NCI-H146 (cell line): ENCODE measurements around the gene FBXL13.
"Not testable (repeated sequence)": the region's sequence is repeated elsewhere in the genome, so short reads cannot be mapped to it uniquely, and the experiment has no call there.

Experiments used
- DNase-seq: peaks from one replicate; lab custom pipeline; 2025; lab: John Stamatoyannopoulos, UW

The FBXL13 gene

DNA sequence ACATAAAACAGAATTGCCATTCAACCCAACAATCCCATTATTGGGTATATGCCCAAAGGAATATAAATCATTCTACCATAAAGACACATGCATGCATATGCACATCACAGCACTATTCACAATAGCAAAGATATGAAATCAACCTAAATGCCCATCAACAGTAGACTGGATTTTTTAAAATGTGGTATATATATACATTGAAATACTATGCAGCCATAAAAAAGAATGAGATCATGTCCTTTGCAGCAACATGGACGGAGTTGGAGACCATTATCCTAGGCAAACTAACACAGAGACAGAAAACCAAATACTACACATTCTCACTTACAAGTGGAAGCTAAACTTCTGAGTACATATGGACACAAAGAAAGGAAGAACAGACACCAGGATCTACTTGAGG lies 51.0 kb downstream of the FBXL13 start:
- not testable (repeated sequence) for DNase-seq

DNA sequence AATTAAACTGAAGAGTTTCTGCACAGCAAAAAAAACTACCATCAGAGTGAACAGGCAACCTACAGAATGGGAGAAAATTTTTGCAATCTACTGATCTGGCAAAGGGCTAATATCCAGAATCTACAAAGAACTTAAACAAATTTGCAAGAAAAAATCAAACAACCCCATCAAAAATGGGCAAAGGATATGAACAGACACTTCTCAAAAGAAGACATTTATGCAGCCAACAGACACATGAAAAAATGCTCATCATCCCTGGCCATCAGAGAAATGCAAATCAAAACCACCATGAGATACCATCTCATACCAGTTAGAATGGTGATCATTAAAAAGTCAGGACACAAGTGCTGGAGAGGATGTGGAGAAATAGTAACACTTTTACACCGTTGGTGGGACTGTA lies 53.1 kb downstream of the FBXL13 start:
- not testable (repeated sequence) for DNase-seq

DNA sequence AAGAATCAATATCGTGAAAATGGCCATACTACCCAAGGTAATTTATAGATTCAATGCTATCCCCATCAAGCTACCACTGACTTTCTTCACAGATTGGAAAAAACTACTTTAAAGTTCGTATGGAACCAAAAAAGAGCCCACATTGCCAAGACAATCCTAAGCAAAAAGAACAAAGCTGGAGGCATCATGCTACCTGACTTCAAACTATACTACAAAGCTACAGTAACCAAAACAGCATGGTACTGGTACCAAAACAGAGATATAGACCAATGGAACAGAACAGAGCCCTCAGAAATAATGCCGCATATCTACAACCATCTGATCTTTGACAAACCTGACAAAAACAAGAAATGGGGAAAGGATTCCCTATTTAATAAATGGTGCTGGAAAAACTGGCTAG lies 53.7 kb downstream of the FBXL13 start:
- DNase-seq, result not testable (repeated sequence)

DNA sequence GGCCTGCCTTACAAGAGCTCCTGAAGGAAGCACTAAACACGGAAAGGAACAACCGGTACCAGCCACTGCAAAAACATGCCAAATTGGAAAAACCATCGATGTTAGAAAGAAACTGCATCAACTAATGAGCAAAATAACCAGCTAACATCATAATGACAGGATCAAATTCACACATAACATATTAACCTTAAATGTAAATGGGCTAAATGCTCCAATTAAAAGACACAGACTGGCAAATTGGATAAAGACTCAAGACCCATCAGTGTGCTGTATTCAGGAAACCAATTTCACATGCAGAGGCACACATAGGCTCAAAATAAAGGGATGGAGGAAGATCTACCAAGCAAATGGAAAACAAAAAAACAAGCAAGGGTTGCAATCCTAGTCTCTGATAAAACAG lies 56.3 kb downstream of the FBXL13 start:
- not testable (repeated sequence) for DNase-seq

DNA sequence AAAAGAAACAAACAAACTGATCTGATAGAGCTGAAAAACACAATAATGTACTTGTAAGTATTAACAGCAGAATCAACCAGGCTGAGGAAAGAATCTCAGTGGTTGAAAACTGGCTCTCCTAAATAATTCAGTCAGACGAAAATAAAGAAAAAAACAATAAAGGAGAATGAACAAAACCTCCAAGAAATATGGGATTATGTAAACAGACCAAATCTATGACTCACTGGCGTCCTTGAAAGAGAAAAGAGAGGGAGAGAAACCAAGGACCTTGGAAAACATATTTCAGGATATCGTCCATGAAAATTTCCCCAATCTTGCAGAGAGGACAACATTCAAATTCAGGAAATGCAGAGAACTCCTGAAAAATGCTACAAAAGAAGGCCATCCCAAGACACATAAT lies 62.9 kb downstream of the FBXL13 start:
- DNase-seq, result no peak

DNA sequence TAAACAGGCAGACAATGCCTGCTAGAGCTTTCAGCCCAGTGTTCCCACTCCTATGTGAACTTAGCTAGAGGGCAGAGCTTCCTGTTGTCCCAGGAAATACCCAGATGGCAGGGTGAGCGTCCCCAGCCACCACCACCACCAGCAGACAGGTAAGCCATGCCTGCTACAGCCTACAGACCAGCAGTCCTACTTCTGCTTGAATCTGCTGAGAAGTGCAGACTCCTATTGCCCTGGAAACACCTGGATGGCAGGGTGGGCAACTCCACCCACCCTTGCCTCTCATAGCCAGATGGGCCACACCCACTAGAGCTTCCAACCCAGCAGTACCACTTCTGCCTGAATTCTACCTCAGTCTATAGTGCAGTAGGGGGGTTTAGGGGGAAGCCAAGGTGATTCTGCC lies 64.4 kb downstream of the FBXL13 start:
- no peak for DNase-seq

DNA sequence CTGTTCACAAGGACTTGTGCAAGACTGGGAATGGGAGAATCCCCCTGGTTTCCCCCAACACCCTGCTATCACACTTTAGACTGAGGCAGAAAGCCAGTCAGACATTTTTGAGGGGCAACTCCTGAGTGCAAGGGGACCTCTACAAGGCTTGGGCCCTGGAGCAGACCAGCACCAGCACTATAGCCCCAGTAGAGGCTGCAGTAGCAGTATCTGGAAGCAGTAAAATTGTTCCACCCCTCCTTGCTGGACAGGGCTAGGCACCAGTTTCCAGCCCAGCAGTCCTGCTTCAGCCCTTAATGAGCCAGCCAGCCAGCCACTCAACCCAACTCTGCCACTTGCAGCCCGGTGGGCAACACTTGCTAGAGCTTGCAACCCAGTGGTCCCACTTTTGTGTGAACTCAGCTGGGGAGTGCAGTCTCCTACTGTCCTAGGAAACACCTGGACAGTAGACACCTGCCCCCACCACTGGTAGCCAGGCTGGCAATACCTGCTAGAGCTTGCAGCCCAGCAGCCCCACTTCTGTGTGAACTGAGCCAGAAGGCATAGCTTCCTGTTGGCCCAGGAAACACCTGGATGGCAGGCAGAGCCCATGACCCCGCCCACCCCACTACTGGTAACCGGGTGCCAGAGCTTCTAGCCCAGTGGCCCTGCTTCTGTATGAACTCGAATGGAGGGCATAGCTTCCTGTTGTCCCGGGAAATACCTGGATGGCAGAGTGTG lies 65.0 kb downstream of the FBXL13 start:
- no peak for DNase-seq

DNA sequence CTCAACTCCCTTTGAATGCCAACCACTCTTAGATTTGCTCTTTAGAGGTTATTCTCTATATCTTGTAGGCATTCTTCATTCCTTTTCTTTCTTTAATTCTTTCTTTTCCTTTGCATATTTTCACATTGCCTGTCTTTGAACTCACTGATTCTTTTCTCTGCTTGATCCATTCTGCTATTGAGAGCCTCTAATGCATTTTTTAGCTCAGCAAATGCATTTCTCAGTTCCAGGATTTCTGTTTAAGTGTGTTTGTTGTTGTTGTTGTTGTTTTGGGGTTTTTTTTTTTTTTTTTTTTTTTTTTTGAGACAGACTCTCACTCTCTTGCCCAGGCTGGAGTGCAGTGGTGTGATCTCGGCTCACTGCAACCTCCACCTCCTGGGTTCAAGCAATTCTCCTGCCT lies 71.6 kb downstream of the FBXL13 start:
- DNase-seq, result no peak

DNA sequence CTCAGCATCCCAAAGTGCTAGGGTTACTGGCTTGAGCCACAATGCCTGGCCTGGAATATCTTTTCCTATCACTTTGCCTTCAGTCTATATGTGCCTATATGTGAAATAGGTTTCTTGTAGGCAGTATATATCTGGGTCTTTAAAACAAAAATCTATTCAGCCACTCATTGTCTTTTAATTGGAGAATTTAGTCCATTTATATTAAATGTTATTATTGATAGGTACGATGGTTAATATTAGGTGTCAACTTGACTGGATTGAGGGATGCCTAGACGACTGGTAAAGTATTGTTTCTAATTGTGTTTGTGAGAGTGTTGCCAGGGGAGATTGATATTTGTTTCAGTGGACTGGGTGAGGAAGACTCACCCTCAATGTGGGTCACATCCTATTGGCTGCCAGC lies 73.4 kb downstream of the FBXL13 start:
- no peak for DNase-seq

DNA sequence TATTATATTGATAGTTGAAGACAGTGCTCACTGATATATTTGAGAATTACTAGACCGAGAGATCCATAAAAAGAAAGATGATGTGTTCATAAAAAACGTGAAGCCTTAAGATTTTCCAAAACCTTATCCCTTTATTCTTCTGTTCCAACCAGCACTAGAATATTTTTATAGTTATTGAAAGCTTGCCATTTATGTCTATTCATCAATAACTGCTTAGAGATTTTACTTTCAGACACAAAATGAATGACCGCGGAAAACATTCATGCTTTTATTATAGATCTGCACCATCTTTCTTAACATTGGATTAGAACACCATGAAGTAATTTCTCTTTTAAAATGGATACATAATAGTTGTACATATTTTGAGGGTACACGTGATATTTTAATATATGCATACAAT lies 77.6 kb downstream of the FBXL13 start:
- no peak for DNase-seq

DNA sequence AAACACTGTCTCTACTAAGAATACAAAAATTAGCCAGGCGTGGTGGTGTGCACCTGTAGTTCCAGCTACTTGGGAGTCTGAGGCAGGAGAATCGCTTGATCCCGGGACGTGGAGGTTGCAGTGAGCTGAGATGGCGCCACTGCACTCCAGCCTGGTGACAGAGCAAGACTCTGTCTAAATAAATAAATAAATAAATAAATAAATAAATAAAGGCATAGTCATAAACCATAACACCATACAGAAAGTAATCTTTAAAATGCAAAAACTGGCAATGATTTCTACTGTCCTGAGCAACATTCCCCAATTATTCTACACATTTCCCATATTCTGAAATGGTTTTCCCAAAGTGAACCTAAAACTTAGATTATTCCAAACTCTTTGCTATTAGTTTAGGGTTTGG lies 79.0 kb downstream of the FBXL13 start:
- DNase-seq, result not testable (repeated sequence)

DNA sequence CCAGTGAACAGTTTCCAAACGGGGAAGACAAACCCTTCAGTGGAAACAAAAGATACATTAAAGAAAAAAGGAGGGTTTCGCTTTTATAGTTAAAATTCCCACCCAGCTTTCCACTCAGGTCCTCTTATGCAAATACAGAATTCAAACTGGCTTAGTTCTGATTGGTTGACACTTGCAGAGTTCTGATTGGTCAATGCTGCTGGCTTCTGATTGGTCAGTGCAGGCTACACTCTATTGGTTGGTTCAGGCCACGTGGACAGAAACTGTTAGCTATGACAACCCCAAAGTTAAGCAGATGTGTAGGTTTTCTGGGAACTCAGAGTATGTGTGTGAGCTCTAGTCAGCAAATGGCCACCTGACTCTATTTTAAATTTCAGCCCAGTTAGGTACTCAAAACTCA lies 80.0 kb downstream of the FBXL13 start:
- DNase-seq, result no peak

DNA sequence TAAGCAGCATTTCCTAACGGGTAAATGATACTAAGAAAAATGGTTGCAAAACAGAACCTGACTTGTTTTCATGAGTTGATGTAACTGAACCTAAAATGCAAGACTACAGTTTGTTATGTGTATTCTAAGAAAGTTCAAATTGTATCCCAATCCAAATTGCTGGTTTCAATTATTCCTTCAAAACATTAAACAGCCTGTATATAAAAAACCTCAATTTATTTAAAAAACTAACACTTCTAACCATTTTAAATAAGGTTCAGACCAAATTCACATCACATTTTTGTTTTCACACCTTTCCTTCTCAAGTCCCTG lies 80.9 kb downstream of the FBXL13 start:
- DNase-seq, result no peak

DNA sequence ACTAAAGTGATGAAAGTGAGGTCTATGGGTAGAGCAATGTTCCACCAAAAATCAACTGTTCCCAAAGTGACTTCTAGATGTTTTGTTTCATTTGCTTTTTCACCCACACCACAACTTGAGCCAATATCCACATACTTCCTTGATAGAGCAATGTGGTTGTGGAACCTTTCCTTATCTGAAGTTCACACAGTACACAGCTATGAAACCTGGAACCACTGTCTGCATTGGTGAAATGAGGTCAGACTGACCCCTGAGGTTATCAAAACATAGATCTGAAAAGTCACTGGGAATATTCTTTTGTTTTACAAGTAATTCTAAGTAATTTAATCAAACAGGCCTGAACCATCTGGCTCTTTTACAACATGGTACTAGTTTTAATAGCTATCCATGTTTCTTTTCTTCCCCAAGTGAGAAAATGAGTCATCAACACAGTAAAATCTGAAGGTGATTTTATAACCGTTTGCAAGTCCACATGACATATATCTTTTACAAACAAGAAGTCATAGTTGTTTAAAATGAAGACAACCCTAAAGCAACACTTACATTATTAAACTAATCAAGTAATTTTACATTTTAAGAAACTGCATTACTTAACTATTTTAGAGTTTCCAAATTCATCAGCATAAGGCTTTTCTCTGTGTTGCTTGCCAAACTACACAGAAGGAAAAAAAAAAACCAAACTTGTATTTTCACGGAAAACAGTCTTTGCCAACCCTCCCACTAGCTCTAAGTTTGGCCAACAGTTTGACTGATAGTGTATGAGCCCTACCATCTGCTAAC lies 81.5 kb downstream of the FBXL13 start:
- DNase-seq, result no peak

DNA sequence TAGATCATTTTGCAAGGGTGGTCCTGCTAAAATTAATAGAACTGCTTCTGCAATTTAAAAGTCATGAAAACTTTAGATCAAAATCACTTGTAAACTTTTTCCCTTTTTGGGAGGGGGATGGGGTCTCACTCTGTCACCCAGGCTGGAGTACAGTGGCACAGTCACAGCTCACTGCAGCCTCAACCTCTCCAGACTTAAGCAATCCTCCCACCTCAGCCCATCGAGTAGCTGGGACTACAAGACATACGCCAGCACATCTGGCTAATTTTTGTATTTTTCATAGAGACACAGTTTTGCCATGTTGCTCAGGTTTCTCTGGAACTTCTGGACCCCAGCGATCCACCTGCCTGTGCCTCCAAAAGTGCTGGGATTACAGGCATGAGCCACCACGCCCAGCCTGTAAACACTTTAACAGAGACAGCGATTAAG lies 82.1 kb downstream of the FBXL13 start:
- DNase-seq, result no peak

DNA sequence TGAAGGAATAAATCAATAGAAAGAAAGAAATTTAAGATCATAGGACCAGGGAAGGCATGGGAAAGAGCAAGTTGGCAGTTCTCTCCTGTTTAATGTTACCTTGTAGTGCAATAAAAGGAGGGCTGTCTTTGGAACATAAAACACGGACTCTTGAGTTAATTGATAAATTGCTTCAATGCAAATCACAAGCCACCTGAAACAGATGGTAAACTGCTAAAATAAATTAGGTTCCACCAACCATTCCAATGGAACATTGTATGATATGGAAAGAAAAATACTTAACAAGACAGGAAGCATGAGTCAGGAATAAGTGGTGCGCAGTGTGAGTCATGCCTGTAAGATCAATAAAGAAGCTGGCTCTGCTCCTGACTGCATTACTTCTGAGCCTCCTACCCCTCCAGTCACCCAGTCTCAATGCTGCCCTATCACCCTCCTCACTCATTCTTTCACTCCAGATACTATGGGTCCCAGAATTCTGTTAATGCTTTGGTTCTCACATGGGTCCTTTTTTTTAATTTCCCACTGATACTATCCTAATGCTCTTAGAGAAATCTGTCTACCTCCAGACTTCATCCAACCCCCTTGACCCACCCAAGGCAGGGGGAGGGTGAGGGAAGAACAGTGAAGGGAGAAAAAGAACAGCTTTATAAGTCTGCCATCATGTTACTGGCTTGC lies 82.9 kb downstream of the FBXL13 start:
- peak; percentile 3 for DNase-seq

DNA sequence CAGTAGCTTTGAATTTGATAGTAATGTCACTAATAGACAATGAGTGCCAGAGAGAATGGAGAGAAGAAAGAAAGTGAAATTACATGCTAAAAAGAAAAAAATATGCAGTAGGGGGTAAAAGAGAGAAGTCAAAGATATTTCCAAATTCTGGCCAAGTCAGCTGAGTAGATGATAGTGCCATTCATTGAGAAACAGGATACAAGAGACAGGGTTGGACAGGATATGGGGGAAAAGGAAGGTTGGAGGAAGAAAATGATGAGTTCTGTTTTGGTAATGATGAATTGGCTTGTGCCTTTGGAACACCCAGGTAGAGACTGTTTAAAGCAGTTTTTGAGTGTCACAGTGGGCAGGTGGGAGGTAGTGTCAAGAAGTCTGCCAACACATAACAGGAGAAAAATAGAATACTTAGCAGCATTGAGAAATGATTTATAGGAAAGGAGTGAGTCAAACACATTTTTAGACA lies 83.5 kb downstream of the FBXL13 start:
- DNase-seq, result no peak

DNA sequence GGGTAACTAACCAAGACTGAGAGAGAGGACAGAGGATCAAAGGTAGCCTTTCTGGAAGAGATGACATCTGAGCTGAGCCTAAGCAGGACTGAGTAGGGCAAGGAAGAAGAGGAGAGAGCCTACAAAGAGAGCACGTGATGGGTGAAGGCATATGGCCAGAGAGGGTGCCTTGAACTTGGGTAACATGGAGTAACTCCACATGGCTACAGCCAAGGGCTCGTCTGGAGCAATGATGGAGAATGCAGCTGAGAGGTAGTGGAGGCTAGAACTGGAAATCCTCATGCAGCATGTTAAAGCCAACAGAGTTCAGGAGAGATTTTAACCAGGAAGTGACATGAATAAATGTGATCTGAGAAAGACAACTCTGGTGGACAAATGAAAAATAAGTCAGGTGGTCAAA lies 84.0 kb downstream of the FBXL13 start:
- no peak for DNase-seq

DNA sequence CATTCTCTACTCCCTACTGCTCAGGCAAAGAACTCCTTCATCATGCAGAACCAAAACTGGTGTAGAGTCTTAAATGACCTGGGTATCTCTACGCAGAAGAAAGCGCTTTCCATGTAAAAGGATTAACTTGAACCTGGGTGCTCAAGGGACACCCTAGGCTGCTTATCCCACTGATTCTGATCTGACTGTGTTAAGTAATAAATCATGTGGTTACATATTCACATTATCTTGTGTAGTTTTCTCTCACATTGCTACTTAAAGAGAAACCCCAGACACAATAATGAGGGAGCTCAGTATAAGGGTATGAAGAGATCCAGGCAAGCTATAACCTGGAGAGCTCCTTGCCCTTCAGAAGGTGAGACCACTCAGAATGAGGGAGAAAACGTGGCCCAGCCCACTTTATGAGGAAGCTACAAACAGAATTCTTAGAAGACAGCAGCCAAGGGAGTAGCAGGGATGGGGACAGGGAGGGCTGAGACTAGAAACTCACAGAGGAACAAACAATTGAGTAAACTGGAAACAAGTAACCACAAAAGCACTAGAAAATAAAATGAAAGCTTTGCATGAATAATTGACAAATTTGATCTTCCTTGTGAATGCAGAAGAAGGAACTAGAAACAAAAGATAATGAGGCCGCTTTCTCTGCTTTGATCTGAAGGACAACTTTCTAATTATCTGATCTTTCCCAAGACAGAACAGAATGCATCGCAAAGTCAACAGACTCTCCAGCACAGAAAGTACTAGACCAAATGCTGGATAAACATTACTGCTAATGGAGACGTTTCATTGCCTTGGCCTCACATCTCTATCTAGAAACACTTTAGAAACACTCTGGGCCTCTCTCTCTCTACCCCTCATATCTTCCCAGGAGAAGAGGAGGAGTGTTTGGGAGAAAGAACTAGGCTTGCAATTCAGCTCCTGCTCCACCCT lies 85.7 kb downstream of the FBXL13 start:
- no peak for DNase-seq

DNA sequence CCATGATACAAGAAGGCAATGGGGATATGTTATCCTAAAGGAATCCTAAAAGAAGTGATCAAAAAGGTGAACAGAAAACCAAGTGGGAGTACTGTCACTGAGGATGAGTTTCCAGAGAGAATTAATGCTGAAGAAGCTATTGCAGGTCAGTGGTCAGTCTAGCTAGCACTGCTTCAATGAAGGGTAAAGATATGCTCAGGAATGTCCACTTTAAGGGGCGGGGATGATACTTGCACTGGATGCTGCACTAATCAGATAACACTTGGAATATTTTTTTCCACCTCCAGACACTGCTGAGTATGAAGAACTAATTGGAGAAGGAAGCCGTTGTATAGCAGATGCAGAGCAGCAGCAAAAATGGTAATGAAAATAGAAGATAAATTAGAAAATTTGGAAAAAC lies 86.5 kb downstream of the FBXL13 start:
- no peak for DNase-seq

DNA sequence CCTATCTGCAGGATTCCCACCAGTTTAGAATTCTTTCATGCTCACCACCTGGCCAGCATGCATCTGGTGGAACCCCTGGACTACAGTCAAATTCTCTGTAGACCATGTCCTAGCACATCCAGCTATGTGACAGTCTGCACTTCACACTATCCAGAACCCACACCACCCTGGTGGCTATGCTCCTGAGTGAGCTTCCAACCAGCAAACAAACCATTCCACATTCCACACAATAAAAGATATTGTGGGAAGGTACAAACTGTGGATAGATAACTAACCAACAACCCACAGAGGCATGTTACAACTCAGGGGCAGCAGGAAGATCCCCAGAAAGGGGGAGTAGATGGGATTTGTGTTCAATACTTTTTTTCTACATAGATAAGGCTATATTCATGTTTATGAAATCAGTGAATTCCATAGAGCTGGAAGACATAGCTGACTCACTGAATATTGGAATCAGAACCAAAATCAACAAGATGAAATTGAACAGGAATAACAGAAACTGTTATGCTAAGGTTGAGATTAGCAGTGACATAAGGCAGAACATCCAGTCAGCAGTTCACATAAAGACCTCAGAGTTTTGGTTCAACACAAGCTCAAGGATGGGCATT lies 89.3 kb downstream of the FBXL13 start:
- DNase-seq, result no peak

DNA sequence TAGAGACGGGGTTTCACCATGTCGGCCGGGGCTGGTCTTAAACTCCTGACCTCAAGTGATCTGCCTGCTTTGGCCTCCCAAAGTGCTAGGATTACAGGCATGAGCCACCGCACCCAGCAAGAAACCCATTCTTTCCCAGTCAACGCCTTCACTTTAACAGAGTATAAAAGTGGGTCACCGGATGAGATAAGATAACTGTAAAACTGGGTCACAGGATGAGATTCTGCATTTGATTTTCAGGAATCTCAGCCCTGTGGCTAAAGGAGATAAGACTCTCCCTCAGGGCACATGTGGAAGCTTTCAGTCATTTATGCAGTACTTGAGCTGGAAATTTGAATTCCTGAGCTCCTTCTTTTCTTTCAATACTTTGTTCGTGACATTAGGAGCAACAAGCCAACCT lies 91.0 kb downstream of the FBXL13 start:
- DNase-seq, result no peak
